HG03135 (cell line): ENCODE measurements around the gene FAM200A.
"Not testable (repeated sequence)": the region's sequence is repeated elsewhere in the genome, so short reads cannot be mapped to it uniquely, and the experiment has no call there.

Experiments
- ATAC-seq: cut with Tn5 transposase; IDR thresholded peaks from one replicate; pipeline ENCODE4 v1.9.1; 2021; ENCODE audit warnings: mild to moderate bottlenecking, moderate library complexity; ENCODE audit not compliant: unreplicated experiment

Gene FAM200A

DNA sequence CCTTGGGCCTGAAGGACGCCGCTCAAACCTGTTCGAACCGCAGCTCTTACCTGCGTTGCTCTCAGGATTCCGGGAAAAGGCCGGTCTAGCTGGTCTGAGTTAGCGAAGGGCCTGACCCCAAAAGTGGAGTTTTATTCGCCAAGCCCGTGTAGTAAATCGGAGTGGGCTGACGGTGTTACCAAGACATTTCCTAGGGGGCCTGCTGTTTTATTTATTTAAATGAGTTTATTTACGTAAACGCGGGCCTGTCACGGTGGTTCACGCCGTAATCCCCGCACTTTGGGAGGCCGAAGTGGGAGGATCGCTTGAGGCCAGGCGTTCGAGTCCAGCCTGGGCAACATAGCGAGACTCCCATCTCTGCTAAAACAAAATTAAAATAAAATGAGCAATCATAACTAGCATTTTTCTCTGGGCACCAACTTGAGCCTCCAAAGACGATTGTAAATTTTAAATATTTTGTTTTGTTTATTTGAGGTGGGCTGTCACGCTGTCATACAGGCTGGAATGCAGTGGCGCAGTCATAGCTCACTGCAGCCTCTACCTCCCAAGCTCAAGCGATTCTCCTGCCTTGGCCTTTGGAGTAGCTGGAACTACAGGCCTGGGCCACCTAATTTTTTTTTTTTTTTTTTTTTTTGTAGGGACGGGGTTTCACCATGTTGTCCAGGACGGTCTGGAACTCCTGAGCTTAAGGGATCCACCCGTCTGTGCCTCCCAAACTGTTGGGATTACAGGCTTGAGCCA lies 7.4 kb upstream of the FAM200A start:
- no peak for ATAC-seq

GRCh38 chr7:99558306-99559174 lies 6.6 kb upstream of the FAM200A start, which contains the start of gene ZNF655:
TSS of gene ZNF655 (plus strand) at chr7:99558642. CDS start at chr7:99560560, 1,918 bp downstream.
- ATAC-seq = peak; percentile 83

GRCh38 chr7:99557940-99558305 lies 6.0 kb upstream of the FAM200A start:
- ATAC-seq = peak; percentile 52

GRCh38 chr7:99557196-99557607 lies 5.3 kb upstream of the FAM200A start:
- ATAC-seq = no peak

DNA sequence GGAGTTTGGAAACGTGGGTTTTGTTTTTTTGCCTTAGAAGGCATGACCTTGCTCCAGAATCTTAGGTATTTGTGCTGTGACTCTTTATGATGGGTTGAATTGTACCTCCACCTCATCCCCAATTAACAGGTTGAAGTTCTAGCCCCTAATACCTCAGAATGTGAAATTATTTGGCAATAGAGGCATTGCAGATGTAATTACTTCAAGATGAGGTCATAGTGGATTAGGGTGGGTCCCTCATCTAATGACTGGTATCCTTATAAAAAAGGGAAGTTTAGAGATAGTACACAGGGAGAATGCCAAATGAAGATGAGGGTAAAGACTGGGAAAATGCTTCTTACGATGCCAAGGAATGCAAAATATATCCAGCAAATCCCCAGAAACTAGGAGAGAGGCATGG lies 3.0 kb upstream of the FAM200A start:
- no peak for ATAC-seq

- no peak for ATAC-seq
Measured at GRCh38 chr7:99553039-99553438, 1.1 kb upstream of the FAM200A start.

DNA sequence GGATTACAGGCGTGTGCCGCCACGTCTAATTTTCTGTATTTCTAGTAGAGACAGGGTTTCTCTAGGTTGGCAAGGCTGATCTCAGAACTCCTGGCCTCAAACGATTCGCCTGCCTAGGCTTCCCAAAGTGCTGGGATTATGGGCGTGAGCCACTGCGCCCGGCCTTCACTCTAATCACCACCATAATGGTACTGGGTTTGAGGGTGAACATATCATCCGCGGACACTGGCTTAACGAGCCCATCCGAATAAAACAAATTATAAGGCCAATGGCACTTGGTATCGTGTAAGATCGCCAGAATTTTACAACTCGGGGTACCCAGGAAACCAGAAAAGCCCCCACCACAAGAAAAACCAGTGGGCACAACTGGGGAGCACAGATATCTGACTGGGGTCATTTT lies 580 bp downstream of the FAM200A start:
- peak; percentile 18 for ATAC-seq

GRCh38 chr7:99549545-99549944 lies 2.4 kb downstream of the FAM200A start:
- ATAC-seq = not testable (repeated sequence)

- ATAC-seq = not testable (repeated sequence)
Measured at GRCh38 chr7:99545308-99545707, 6.6 kb downstream of the FAM200A start.

DNA sequence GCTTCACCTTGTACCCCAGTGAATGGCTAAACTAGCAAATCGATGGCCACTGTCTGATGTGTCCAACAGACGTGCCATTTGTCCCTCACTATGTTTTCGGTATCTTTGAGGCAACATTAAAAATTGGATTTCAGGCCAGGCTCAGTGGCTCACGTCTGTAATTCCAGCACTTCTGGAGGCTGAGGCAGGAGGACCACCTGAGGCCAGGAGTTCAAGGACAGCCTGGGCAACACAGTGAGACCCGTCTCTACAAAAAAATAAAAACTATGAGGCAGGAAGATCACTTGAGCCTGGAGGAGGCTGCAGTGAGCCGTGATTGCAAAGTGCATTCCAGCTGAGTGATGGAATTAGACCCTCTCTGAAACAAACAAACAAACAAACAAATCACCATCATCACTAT lies 8.0 kb downstream of the FAM200A start:
- ATAC-seq = no peak

DNA sequence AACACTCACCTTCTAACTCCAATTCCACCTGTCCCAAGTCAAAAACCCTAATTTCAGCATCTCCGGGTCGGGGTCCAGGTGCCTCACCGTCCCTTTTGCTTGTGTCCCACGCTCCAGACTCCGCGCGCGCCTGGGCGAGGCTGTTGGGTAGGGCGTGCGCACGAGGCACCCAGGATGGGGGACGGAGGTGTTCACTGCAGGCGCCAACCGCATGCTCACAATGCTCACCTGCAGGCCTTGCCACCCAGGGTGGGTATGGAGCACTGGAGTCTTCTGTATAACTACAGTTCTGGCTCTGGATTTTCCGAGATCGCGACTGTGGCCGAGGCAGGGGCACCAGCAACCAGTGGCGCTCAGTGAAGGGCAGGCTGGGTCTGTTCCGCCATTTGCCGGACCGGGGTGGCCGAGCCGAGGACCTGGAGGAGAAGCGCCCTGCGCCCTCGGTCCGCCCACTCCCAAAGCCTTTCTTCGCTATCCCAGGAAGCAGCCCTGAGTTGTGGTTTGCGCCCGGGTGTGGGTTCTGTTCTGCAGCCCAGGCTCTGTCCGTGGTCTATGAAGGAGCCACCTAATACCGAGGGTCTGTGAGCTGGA lies 8.7 kb downstream of the FAM200A start:
- no peak for ATAC-seq

DNA sequence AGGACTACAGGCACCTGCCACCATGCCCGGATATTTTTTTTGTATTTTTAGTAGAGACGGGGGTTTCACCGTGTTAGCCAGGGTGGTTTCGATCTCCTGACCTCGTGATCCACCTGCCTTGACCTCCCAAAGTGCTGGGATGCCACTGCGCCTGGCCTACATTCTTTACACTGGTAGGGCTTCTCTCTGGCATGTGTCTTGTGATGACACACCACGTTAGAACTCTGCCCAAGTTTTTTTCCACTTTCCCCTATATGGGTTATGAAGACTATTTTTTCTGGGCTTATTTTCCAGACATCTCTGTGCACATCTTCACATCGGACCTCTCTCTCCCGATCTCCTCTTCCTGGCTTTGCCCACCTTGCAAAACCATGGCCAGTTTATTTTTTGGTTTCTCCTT lies 10.7 kb downstream of the FAM200A start:
- ATAC-seq = no peak

DNA sequence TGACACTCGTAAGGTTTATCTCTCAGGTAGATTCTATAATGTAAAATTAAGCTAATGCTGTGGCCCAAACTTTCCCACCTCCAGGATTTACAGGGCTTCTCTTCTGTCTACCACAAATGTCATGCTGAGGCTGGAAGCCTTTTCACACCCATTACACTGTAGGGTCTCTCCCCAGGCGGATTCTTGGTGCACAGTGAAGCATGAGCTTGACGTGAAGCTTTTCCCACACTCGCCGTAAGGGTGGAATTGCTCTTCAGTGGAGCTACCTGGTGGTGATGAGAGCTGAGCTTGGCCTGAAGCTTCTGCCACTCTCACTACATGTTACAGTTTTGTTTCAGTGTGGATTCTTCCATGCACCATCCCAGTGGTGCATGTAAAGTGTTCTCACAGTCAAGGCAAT lies 11.4 kb downstream of the FAM200A start:
- no peak for ATAC-seq

GRCh38 chr7:99539213-99539811 lies 12.6 kb downstream of the FAM200A start:
- no peak for ATAC-seq

DNA sequence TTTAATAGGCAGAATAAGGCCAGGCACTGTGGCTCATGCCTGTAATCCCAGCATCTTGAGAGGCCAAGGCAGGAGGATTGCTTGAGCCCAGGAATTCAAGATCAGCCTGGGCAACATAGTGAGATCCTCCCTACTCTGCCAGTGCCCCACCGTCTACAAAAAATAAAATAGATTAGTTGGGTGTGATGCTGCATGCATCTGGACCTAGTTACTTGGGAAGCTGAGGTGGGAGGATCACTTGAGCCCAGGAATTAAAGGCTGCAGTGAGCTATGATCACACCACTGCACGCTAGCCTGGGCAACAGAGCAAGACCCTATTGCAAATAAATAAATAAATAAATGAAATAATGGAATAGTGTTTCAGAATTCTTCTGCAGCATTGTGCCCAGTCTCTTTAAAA lies 16.2 kb downstream of the FAM200A start:
- ATAC-seq = no peak

GRCh38 chr7:99531354-99531765 lies 20.6 kb downstream of the FAM200A start:
- ATAC-seq = no peak

GRCh38 chr7:99525713-99526440 lies 26.0 kb downstream of the FAM200A start:
- no peak for ATAC-seq

- ATAC-seq = no peak
Measured at GRCh38 chr7:99521399-99521798, 30.5 kb downstream of the FAM200A start.

DNA sequence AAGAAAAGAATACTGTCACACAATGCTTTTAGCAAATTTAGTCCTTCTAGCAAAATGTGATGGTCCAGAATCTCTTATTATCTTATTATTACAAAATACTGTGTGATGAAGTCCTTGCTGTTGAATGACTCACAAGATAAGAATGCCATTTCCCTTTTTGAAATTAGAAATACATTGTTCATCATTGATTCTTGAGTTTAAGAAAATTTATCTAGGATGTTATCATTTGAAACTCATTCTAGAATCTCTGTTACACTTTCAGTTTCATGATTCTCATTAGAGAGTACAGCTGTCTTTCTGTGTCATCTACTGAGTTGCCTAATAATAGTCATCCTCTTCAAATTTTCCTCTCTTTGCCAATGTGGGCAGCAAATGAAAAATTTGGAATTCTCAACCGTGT lies 37.9 kb downstream of the FAM200A start:
- no peak for ATAC-seq

DNA sequence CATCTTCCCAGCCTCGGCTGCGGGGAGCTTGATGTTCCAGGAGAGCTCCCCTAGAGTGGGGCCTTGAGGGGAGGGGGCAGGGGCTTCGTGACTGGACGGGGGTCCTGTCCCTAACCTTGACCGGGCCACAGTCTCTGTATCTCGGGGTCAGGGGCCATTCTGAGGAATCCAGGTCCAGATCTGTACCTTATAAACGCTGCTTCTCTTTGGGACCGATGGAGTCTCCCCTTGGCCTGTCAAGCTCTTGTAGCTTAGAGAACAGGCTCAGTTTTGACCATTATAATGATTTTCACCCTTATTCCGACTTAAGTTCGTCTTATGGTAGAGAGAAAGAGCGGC lies 46.6 kb downstream of the FAM200A start:
- peak; percentile 9 for ATAC-seq
